ENCODE measurements around the gene NR5A2. TPM values are rescaled to one million over a fixed set of nuclear protein-coding genes. Genes with fewer than 3 reads are reported as not detected.

The NR5A2 gene
- total RNA-seq, 2 donors from 2014 or later: 0.44 to 0.63 TPM

- Histone ChIP-seq H3K4me3 (no peak overlapping the region), H3K4me1 (no peaks in the 10 kb centered on the region), H3K27ac (no peak overlapping the region), H3K36me3 (no peaks in the 10 kb centered on the region), H3K27me3 (no peaks in the 10 kb centered on the region), H3K9me3 (no peaks in the 10 kb centered on the region)
- no peak for DNase-seq (ENCODE audit: low spot score)
- TF ChIP-seq CTCF (IDR thresholded peaks at IDR 0.05): no peak
Measured at GRCh38 chr1:200107004-200107470, 79.5 kb downstream of the NR5A2 start.

- Histone ChIP-seq H3K4me1 (no peaks in the 10 kb centered on the region), H3K27ac (no peak overlapping the region), H3K36me3 (no peaks in the 10 kb centered on the region), H3K9me3 (no peaks in the 10 kb centered on the region), H3K4me3 (no peak overlapping the region), H3K27me3 (no peaks in the 10 kb centered on the region)
- DNase-seq (ENCODE audit: low spot score): no peak
- no peak for TF ChIP-seq CTCF (IDR thresholded peaks at IDR 0.05)
Measured at GRCh38 chr1:200108659-200109058, 81.1 kb downstream of the NR5A2 start.

- no peak for TF ChIP-seq CTCF (IDR thresholded peaks at IDR 0.05)
- H3K4me1 ChIP-seq: no peaks in the 10 kb centered on the region
- no peak for DNase-seq (ENCODE audit: low spot score)
- no peaks in the 10 kb centered on the region for H3K36me3 ChIP-seq
- no peaks in the 10 kb centered on the region for H3K9me3 ChIP-seq
- H3K4me3 ChIP-seq: no peak overlapping the region
- no peak overlapping the region for H3K27ac ChIP-seq
- H3K27me3 ChIP-seq: no peaks in the 10 kb centered on the region
Measured at GRCh38 chr1:200112290-200112689, 84.8 kb downstream of the NR5A2 start.

GRCh38 chr1:200115532-200115931 is 88.0 kb downstream of the NR5A2 start:
- no peaks in the 10 kb centered on the region for H3K4me1 ChIP-seq
- DNase-seq (ENCODE audit: low spot score): no peak
- no peaks in the 10 kb centered on the region for H3K27me3 ChIP-seq
- TF ChIP-seq CTCF (IDR thresholded peaks at IDR 0.05): no peak
- no peak overlapping the region for H3K27ac ChIP-seq
- H3K36me3 ChIP-seq: no peaks in the 10 kb centered on the region
- H3K9me3 ChIP-seq: no peaks in the 10 kb centered on the region
- H3K4me3 ChIP-seq: no peak overlapping the region

GRCh38 chr1:200116324-200116723 is 88.8 kb downstream of the NR5A2 start:
- H3K27ac ChIP-seq: no peak overlapping the region
- no peak overlapping the region for H3K4me3 ChIP-seq
- no peaks in the 10 kb centered on the region for H3K4me1 ChIP-seq
- no peaks in the 10 kb centered on the region for H3K36me3 ChIP-seq
- no peak for DNase-seq (ENCODE audit: low spot score)
- H3K9me3 ChIP-seq: no peaks in the 10 kb centered on the region
- no peak for TF ChIP-seq CTCF (IDR thresholded peaks at IDR 0.05)
- H3K27me3 ChIP-seq: no peaks in the 10 kb centered on the region

- DNase-seq (ENCODE audit: low spot score): no peak
- Histone ChIP-seq H3K36me3 (no peaks in the 10 kb centered on the region), H3K27me3 (no peaks in the 10 kb centered on the region), H3K4me1 (no peaks in the 10 kb centered on the region), H3K27ac (no peak overlapping the region), H3K4me3 (no peak overlapping the region), H3K9me3 (no peaks in the 10 kb centered on the region)
- no peak for TF ChIP-seq CTCF (IDR thresholded peaks at IDR 0.05)
Measured at GRCh38 chr1:200118779-200119505, 91.4 kb downstream of the NR5A2 start.
